ENCODE measurements around the gene DAB2.

DNA sequence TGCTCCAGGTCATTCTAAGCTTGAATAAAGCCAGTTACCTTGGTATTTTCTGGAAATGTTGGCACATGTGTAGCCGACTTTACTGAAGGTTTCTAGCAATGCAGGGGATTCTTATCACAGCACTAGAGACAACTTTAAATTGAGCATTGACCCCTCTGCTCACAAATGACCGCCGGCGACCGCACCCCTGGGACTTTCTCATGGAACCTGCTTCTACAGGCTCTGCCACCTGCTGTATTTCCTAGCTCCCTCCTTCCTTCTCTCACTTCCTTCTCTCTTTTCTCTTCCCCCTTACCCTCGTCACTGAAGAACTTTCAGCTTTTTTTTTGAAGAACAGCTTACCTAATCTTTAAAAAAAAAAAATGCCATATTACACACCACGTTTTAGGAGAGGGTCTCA is 30.9 kb upstream of the DAB2 start:
- TF ChIP-seq, protein P1, sequence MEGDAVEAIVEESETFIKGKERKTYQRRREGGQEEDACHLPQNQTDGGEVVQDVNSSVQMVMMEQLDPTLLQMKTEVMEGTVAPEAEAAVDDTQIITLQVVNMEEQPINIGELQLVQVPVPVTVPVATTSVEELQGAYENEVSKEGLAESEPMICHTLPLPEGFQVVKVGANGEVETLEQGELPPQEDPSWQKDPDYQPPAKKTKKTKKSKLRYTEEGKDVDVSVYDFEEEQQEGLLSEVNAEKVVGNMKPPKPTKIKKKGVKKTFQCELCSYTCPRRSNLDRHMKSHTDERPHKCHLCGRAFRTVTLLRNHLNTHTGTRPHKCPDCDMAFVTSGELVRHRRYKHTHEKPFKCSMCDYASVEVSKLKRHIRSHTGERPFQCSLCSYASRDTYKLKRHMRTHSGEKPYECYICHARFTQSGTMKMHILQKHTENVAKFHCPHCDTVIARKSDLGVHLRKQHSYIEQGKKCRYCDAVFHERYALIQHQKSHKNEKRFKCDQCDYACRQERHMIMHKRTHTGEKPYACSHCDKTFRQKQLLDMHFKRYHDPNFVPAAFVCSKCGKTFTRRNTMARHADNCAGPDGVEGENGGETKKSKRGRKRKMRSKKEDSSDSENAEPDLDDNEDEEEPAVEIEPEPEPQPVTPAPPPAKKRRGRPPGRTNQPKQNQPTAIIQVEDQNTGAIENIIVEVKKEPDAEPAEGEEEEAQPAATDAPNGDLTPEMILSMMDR (IDR thresholded peaks at IDR 0.05): no peak
- TF ChIP-seq POLR2AphosphoS5 (IDR thresholded peaks at IDR 0.05): no peak
- TF ChIP-seq POLR2A (IDR thresholded peaks at IDR 0.05): no peak
